ENCODE measurements around the gene FGF14. TPM values are rescaled to one million over a fixed set of nuclear protein-coding genes. Genes with fewer than 3 reads are reported as not detected.

Gene FGF14
- total RNA-seq, 1 experiment from 2014 or later, result not detected

GRCh38 chr13:101661839-101662238 lies 740.0 kb downstream of the FGF14 start:
- DNase-seq (ENCODE audit: low spot score), result no peak

Small RNA genes within 50 kb of the gene (small RNA-seq; reads per million reads assigned to genes)
- not detected for gene MIR2681
- not detected for gene MIR4705
- gene RNU1-24P, result not detected
- not detected for gene RNY1P2
- not detected for gene RPL39P29

Other genes with a start within 250 kb of the FGF14 start
- 19.5 and 23.5 TPM in 2 replicates for gene TPP2, start 194.9 kb upstream of the FGF14 start, total RNA-seq (2014; rRNA removed; shearing (Covaris generic))